Activated T-helper 1 cell treated with anti-CD3 and anti-CD28 coated beads, Interleukin-12 subunit alpha, Interleukin-12 subunit beta, Interleukin-2, Interleukin-4 antibody, amounts not matched to agents 30 ng/mL and 10 ng/mL and 1 ng/mL, durations not matched to agents 14 hours and 24 hours and 36 hours (primary cell): Measurements from ENCODE around the gene RPS16. TPM values are rescaled to one million over a fixed set of nuclear protein-coding genes. Genes with fewer than 3 reads are reported as not detected.

ENCODE experiments used
- total RNA-seq: library from RNA; stranded (reverse); gene quantifications from 2 replicates; pipeline ENCODE4 v1.2.3, GENCODE V29; 2022

The RPS16 gene
- total RNA-seq, 1 donor from 2014 or later, result 2,532 TPM

Other genes starting within 250 kb of the RPS16 start
- not detected in 2 replicates for gene NCCRP1, start 239.0 kb downstream of the RPS16 start, total RNA-seq
- gene SYCN, start 231.7 kb downstream of the RPS16 start, total RNA-seq, result not detected in 2 replicates
- not detected in 2 replicates for gene IFNL3, start 190.9 kb downstream of the RPS16 start, total RNA-seq
- not detected in 2 replicates for gene IFNL4, start 187.1 kb downstream of the RPS16 start, total RNA-seq
- not detected in 2 replicates for gene IFNL2, start 167.6 kb downstream of the RPS16 start, total RNA-seq
- 0.23 TPM in 1 of 2 replicates, not detected in the other for gene IFNL1, start 139.5 kb downstream of the RPS16 start, total RNA-seq
- gene LRFN1, start 115.1 kb downstream of the RPS16 start, total RNA-seq, result 5.7 and 6.0 TPM in 2 replicates
- 355 and 359 TPM in 2 replicates for gene GMFG, start 99.9 kb downstream of the RPS16 start, total RNA-seq
- gene SAMD4B, start 93.5 kb downstream of the RPS16 start, total RNA-seq, result 71.3 and 71.8 TPM in 2 replicates
- gene PAF1, start 44.8 kb downstream of the RPS16 start, total RNA-seq, result 54.8 and 57.3 TPM in 2 replicates
- 37.5 and 45.8 TPM in 2 replicates for gene MED29, start 44.6 kb downstream of the RPS16 start, total RNA-seq
- 31.2 and 32.0 TPM in 2 replicates for gene ZFP36, start 29.1 kb downstream of the RPS16 start, total RNA-seq
- 43.9 and 47.3 TPM in 2 replicates for gene PLEKHG2, start 23.3 kb downstream of the RPS16 start, total RNA-seq
- 200 and 203 TPM in 2 replicates for gene SUPT5H, start 9.6 kb upstream of the RPS16 start, total RNA-seq
- 121 and 127 TPM in 2 replicates for gene TIMM50, start 44.9 kb upstream of the RPS16 start, total RNA-seq
- 1.6 and 2.1 TPM in 2 replicates for gene DLL3, start 63.0 kb upstream of the RPS16 start, total RNA-seq
- not detected in 2 replicates for gene SELENOV, start 79.2 kb upstream of the RPS16 start, total RNA-seq
- 3.2 and 3.7 TPM in 2 replicates for gene EID2B, start 96.9 kb upstream of the RPS16 start, total RNA-seq
- gene EID2, start 104.2 kb upstream of the RPS16 start, total RNA-seq, result 17.0 and 17.6 TPM in 2 replicates
- gene LGALS13, start 166.6 kb upstream of the RPS16 start, total RNA-seq, result not detected in 2 replicates
- gene LGALS16, start 220.0 kb upstream of the RPS16 start, total RNA-seq, result not detected in 2 replicates